MM.1S (cell line): ENCODE data around the gene GABRB2.

ENCODE experiments used
- DNase-seq: peaks from one replicate; pipeline ENCODE4 v3.0.0-alpha.2; 2015
- H2AFZ ChIP-seq: fragments of 300-600 bp; sonication (generic); 2 replicates; pipeline ENCODE4 v1.6.0; 2016; ENCODE audit warnings: antibody characterized with exemption, low read length
- H3F3A ChIP-seq: fragments of 300-600 bp; sonication (generic); 2 replicates; pipeline ENCODE4 v1.6.1; 2016; ENCODE audit warnings: mild to moderate bottlenecking, antibody characterized with exemption, low read length, moderate library complexity, mixed read lengths; ENCODE audit not compliant: insufficient read depth
- H3K27ac ChIP-seq: fragments of 300-600 bp; sonication (generic); 2 replicates; pipeline ENCODE4 v1.5.1; 2016; ENCODE audit warnings: mild to moderate bottlenecking, low read length
- H3K27me3 ChIP-seq: fragments of 300-600 bp; sonication (generic); replicated peaks from 2 replicates; pipeline ENCODE4 v1.6.0; 2016; ENCODE audit warnings: low read length; ENCODE audit not compliant: insufficient read depth
- H3K36me3 ChIP-seq: fragments of 300-600 bp; sonication (generic); replicated peaks from 2 replicates; pipeline ENCODE4 v1.6.1; 2016; ENCODE audit warnings: mild to moderate bottlenecking, low read length, mixed read lengths; ENCODE audit not compliant: insufficient read depth
- H3K4me1 ChIP-seq: fragments of 300-600 bp; sonication (generic); 2 replicates; pipeline ENCODE4 v1.6.1; 2016; ENCODE audit warnings: low read length, mixed read lengths
- H3K4me2 ChIP-seq: fragments of 300-600 bp; sonication (generic); 2 replicates; pipeline ENCODE4 v1.6.0; 2016; ENCODE audit warnings: low read depth, low read length
- H3K4me3 ChIP-seq: fragments of 300-600 bp; sonication (generic); 2 replicates; pipeline ENCODE4 v1.5.1; 2016; ENCODE audit warnings: low read length, mixed read lengths
- H3K79me2 ChIP-seq: fragments of 300-600 bp; sonication (generic); 2 replicates; pipeline ENCODE4 v1.6.1; 2016; ENCODE audit warnings: mixed run types, low read length, mixed read lengths
- H3K9ac ChIP-seq: fragments of 300-600 bp; sonication (generic); 2 replicates; pipeline ENCODE4 v1.6.1; 2016; ENCODE audit warnings: low read length, mixed read lengths
- H3K9me2 ChIP-seq: fragments of 300-600 bp; sonication (generic); replicated peaks from 2 replicates; pipeline ENCODE4 v1.6.1; 2016; ENCODE audit warnings: mild to moderate bottlenecking, low read length, mixed read lengths; ENCODE audit not compliant: insufficient read depth
- H3K9me3 ChIP-seq: fragments of 300-600 bp; sonication (generic); replicated peaks from 2 replicates; pipeline ENCODE4 v1.6.1; 2016; ENCODE audit warnings: mild to moderate bottlenecking, low read length, mixed read lengths; ENCODE audit not compliant: insufficient read depth
- H4K20me1 ChIP-seq: fragments of 300-600 bp; sonication (generic); 2 replicates; pipeline ENCODE4 v1.6.1; 2016; ENCODE audit warnings: mild to moderate bottlenecking, low read length, moderate library complexity, mixed read lengths; ENCODE audit not compliant: insufficient read depth
- EZH2 ChIP-seq: fragments of 300-600 bp; sonication (generic); optimal IDR thresholded peaks from 2 replicates; pipeline ENCODE3; 2017; ENCODE audit warnings: low read depth, mild to moderate bottlenecking, antibody characterized with exemption, low read length, mixed read lengths
- EZH2phosphoT487 ChIP-seq: fragments of 300-600 bp; sonication (generic); IDR thresholded peaks from 2 replicates; pipeline ENCODE4 v1.6.1; 2018; ENCODE audit warnings: antibody characterized with exemption, low read length
- TF ChIP-seq, protein P1 (sequence below): fragments of 300-600 bp; sonication (generic); IDR thresholded peaks from 2 replicates; pipeline ENCODE4 v1.5.1; 2016; ENCODE audit warnings: antibody characterized with exemption, low read length, mixed read lengths

Gene GABRB2

DNA sequence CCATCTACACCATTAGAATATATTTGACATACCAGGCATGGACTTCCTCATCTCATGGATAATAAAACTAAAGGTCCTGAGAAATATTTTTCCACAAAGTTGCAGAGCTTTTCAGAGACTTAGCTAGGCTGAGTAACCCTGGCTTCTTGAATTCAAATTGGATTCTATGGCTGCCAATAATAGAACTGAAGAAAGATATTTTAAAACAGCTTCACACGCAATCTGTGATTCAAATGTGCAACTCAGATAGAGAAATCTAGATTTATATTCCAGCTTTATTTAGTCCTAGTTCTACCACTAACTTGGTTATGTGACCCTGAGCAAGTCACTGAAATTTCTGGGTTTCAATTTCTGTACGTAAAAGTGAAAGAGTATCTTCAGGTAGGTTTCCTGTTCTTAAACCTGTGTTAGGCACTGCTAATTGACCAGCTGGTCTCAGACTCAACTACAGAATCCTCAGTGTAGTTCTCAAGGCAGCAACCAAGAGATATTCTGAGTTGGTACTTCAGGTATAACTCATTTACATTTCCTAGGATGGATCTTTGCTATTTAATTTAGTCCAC, 235.3 kb downstream of the GABRB2 start:
- peaks cover 20% of the 10 kb centered on the region for H3K4me1 ChIP-seq
- H2AFZ ChIP-seq: no peak overlapping the region
- peak overlapping the region; percentile 13; the same call in 1 of the 2 replicates for H3K4me2 ChIP-seq
- H3K79me2 ChIP-seq: no peaks in the 10 kb centered on the region
- peak; percentile 88 for DNase-seq
- no peaks in the 10 kb centered on the region for H3K9me2 ChIP-seq
- TF ChIP-seq, protein P1, sequence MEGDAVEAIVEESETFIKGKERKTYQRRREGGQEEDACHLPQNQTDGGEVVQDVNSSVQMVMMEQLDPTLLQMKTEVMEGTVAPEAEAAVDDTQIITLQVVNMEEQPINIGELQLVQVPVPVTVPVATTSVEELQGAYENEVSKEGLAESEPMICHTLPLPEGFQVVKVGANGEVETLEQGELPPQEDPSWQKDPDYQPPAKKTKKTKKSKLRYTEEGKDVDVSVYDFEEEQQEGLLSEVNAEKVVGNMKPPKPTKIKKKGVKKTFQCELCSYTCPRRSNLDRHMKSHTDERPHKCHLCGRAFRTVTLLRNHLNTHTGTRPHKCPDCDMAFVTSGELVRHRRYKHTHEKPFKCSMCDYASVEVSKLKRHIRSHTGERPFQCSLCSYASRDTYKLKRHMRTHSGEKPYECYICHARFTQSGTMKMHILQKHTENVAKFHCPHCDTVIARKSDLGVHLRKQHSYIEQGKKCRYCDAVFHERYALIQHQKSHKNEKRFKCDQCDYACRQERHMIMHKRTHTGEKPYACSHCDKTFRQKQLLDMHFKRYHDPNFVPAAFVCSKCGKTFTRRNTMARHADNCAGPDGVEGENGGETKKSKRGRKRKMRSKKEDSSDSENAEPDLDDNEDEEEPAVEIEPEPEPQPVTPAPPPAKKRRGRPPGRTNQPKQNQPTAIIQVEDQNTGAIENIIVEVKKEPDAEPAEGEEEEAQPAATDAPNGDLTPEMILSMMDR: no peak
- TF ChIP-seq EZH2 (no peak), EZH2phosphoT487 (no peak)
- H3K27ac ChIP-seq: peak overlapping the region; percentile 47; the same call in 1 of the 2 replicates
- H3K4me3 ChIP-seq: no peak overlapping the region
- no peak overlapping the region for H3K9ac ChIP-seq
- no peaks in the 10 kb centered on the region for H3K36me3 ChIP-seq
- peaks cover 5% of the 10 kb centered on the region for H3F3A ChIP-seq
- H3K27me3 ChIP-seq: no peaks in the 10 kb centered on the region
- H4K20me1 ChIP-seq: no peaks in the 10 kb centered on the region
- H3K9me3 ChIP-seq: no peaks in the 10 kb centered on the region

DNA sequence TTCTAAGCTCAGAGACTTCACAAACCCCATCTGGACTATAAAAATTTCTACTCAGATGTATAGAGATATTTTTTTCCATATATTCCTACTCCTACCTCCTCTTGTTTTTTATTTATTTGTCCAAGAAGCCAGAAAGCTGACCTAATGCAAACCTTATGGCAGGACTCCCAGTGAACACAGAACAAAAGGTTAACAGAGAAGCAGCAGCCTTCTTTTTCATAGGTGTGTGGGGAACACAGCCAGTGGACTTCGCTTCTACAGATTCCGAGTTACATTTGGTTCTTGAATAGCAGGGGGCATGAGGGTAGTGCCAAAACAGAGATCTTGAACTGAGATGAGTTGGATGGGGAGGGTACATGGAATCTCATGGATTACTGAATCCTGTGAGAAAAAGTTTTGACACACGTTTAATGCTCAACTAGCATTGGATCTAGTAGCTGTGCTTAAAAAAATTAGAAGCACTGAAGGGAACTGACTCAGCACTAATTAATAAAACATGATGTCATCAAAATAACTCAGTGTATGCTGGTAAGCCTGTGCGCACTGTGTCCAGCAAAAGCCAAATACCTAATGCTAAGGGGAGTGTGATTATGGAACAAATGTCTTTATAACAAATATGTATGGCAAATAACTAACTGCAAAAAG, 240.1 kb downstream of the GABRB2 start:
- no peaks in the 10 kb centered on the region for H4K20me1 ChIP-seq

DNA sequence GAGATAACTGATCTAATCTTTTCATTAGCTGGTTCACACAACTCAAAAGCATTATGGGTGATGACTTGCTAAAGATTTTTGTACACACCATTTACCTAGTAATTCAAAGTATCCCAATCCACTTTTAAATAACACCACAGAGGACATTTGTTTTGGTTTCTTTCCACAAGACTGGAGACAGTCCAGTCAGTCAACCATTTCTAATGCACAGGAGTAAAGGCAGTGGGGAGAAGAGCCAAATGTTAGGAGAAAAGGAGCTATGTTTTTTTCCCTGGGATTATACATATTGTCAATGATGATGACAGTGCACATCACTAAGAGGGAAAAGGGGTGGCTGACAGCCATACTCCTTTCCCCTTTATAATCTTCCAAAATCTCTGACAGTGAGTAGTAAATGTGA, 240.9 kb downstream of the GABRB2 start:
- Histone ChIP-seq H3K79me2 (no peaks in the 10 kb centered on the region), H3K27ac (no peak overlapping the region), H3K4me1 (peaks cover 8% of the 10 kb centered on the region; the same call in 1 of the 2 replicates), H4K20me1 (no peaks in the 10 kb centered on the region), H3K27me3 (no peaks in the 10 kb centered on the region), H3K4me2 (no peak overlapping the region), H3K4me3 (no peak overlapping the region), H3K36me3 (no peaks in the 10 kb centered on the region), H3K9ac (no peak overlapping the region), H3K9me2 (no peaks in the 10 kb centered on the region), H3K9me3 (no peaks in the 10 kb centered on the region), H2AFZ (no peak overlapping the region), H3F3A (no peaks in the 10 kb centered on the region)
- no peak for DNase-seq
- TF ChIP-seq EZH2 (no peak), EZH2phosphoT487 (no peak)
- TF ChIP-seq, protein P1: no peak

More for the DNA sequence above, 240.1 kb downstream of the GABRB2 start:
- Histone ChIP-seq H3K27me3 (no peaks in the 10 kb centered on the region), H3K9me3 (no peaks in the 10 kb centered on the region), H3K4me1 (peaks cover 13% of the 10 kb centered on the region), H3K36me3 (no peaks in the 10 kb centered on the region), H3F3A (no peaks in the 10 kb centered on the region; the same call in 1 of the 2 replicates), H3K27ac (no peak overlapping the region), H3K4me3 (no peak overlapping the region), H3K9ac (no peak overlapping the region), H3K4me2 (no peak overlapping the region), H3K9me2 (no peaks in the 10 kb centered on the region), H2AFZ (no peak overlapping the region), H3K79me2 (no peaks in the 10 kb centered on the region)
- TF ChIP-seq EZH2 (no peak), EZH2phosphoT487 (no peak)
- TF ChIP-seq, protein P1: no peak
- DNase-seq: no peak
